Fibroblast of pulmonary artery (primary cell): ENCODE data around the gene ASS1.

ENCODE experiments used
- DNase-seq: peaks from one replicate; pipeline ENCODE4 v3.0.0-alpha.2; 2010; ENCODE audit warnings: low read depth
- H3K4me3 ChIP-seq: replicated peaks from 2 replicates; pipeline ENCODE4 v1.5.1; 2011; ENCODE audit warnings: low read depth, mild to moderate bottlenecking, control low read depth, low read length, moderate library complexity
- TF ChIP-seq, protein P1 (sequence below): IDR thresholded peaks from 2 replicates; pipeline ENCODE4 v1.5.1; 2011; ENCODE audit warnings: mild to moderate bottlenecking, control low read depth, low read length, inconsistent platforms; ENCODE audit errors: missing control alignments

The ASS1 gene

DNA sequence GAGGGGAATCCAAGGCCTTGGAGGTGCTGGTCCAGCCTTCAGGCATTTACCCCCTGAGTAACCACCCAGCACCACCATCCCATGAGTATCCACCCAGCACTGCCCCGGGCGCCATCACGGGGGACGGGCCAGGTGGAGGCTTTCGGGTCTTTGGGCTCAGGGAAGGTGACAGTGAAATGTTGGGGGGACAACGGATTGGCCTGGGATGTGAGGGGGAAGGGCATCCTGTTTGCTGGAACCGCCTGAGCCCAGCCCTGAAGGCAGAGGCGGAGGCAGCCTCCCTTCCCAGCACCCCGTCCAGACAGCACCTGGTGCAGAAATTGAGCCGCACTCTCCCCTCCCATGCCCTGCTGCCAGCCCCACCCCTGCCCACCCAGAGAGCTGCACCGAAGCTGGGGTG lies 17.0 kb downstream of the ASS1 start:
- no peak overlapping the region for H3K4me3 ChIP-seq
- TF ChIP-seq, protein P1, sequence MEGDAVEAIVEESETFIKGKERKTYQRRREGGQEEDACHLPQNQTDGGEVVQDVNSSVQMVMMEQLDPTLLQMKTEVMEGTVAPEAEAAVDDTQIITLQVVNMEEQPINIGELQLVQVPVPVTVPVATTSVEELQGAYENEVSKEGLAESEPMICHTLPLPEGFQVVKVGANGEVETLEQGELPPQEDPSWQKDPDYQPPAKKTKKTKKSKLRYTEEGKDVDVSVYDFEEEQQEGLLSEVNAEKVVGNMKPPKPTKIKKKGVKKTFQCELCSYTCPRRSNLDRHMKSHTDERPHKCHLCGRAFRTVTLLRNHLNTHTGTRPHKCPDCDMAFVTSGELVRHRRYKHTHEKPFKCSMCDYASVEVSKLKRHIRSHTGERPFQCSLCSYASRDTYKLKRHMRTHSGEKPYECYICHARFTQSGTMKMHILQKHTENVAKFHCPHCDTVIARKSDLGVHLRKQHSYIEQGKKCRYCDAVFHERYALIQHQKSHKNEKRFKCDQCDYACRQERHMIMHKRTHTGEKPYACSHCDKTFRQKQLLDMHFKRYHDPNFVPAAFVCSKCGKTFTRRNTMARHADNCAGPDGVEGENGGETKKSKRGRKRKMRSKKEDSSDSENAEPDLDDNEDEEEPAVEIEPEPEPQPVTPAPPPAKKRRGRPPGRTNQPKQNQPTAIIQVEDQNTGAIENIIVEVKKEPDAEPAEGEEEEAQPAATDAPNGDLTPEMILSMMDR: no peak
- no peak for DNase-seq

DNA sequence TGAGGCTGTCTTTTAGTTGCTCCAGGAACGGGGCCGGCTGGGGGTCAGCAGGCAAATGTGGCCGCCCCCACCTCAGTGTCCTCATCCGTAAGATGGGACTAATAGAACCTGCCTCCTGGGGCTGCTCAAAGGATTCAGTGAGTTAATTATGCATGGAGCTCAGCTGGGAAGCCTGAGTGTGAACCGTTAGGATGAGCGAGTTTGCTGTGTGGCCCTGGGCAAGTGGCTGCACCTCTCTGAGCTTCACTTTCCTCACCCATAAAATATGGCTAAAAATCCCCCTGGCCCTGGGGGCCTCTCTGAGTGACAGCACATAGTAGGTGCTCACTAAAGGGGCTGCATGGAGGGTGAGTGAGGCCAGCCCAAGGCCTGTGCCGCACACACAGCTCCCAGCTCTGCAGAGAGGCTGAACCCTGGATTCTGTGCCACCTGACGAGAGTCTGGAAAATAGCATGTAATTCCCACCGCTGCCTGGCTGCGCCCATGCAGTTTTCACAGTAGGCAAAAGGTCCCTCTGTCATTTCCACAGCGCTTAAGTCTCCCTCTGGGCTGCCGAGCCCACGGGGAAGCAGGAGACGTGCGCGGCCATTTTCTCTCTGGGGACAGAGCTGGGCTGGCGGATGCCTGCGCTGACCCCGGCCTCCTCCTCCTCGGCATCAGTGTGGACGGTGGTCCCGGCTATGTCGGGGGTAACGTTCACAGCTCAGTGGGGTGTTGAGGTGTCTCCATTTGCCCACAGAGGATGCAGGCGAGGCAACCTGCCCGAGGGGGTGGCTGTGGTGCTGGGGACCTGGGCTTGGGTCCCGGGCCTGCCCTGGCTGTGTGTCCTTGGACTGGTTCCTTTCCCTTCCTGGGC lies 18.2 kb downstream of the ASS1 start:
- TF ChIP-seq, protein P1: no peak
- DNase-seq: no peak
- H3K4me3 ChIP-seq: no peak overlapping the region

DNA sequence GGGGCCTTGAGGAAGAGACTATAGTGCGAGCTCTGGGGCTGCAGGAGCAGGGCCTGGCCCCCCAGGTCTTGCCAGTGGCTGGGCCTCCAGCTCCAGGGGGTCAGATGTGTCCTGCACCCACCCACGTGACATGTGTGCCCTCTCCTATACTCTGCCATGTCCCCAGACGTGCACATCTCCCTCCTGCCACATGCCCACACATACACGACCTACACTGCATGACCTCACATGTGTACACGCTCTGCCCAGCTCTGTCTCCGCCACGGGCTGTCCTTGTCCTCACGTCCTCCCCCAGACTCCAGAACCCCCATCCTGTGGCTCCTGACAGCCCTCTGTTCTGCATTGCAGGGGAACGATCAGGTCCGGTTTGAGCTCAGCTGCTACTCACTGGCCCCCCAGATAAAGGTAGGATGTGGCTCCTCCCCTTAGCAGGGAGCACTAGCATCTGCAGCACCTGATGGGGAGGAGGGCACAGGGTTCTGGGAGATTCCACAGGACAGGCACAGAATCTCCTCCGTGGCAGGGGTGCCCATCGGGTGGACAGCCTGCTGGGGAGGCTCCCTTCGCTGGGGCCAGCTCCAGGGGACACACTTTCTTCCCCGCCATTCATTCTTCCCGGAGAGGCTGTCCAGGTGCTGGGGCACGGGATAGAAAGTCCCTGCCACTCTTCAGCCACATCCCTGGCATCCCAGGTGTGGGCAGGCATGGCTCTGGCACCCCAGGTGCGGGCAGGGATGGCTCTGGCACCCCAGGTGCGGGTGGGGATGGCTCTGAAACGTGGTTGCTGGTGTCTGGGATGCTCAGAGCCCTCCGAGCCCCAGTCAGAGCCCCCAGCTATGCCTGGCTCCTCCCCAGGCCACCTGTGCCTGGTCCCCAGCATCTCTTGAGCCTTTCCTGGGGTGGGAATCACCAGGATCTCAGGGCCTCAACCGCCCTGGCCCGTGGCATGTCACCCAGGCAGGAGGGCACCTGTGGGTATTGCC lies 19.3 kb downstream of the ASS1 start:
- no peak for DNase-seq
- TF ChIP-seq, protein P1: no peak
- H3K4me3 ChIP-seq: no peak overlapping the region

DNA sequence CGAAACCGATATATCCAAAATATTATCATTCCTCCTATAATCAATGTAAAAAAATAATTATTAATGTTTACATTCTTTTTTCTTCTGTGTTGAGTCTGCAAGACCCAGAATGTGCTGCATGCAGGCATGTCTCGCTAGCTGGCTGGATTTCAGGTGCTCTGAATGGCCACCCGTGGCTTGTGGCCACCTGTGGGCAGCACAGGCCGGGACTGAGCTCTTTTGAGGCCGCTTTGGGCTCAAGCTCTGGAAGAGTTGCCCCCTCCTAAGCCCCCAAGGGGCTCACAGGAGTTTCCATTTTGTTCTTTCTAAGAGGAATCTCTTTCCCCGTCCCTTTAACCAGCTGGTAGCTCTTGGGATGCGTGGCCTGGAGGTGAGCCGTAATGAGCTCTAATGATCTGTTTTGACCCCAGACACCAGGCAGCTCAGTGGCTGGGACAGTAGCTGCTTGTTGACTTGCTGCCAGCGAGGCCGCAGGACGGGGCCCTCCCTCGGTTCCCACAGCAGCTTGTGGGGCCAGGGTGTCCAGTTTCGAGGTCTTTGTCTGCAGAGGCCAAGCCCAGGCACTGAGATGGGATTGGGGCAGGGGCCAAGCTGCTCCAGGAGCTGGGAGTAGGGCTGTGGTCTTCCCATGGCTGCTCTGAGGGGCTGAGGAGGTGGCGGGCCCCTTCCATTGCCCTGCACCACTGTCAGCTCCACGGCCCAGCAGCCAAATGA lies 20.8 kb downstream of the ASS1 start:
- DNase-seq: no peak
- no peak overlapping the region for H3K4me3 ChIP-seq
- TF ChIP-seq, protein P1: no peak

DNA sequence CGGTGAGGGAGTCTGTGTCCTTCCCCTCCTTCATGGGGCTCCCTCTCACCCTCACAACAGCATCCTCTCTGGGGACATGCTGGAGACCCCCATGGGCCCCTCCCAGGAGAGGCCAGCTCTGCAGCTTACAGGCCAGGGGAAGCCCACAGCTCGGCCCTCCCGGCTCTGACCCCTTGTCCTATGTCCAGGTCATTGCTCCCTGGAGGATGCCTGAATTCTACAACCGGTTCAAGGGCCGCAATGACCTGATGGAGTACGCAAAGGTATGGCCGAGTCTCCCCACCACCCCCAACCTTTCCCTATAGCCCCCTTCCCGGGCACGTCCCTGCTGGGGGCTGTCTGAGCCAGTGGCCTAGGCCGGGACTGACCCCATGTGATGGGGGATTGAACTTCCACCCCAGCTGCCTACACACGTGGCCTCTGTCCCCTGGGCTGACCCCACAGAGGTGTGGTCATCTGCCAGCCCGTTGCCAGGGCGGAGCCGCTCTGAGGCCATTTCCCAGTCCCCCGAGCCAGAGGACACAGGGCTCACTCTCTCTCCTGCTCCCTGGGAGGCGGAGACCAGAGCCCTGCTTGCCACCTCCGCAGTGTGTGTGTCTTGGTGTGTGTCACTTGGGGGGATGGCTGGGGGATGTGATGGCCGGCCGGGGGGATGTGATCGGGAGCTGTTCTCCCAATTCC lies 21.9 kb downstream of the ASS1 start:
- H3K4me3 ChIP-seq: no peak overlapping the region
- TF ChIP-seq, protein P1: no peak
- DNase-seq: no peak

DNA sequence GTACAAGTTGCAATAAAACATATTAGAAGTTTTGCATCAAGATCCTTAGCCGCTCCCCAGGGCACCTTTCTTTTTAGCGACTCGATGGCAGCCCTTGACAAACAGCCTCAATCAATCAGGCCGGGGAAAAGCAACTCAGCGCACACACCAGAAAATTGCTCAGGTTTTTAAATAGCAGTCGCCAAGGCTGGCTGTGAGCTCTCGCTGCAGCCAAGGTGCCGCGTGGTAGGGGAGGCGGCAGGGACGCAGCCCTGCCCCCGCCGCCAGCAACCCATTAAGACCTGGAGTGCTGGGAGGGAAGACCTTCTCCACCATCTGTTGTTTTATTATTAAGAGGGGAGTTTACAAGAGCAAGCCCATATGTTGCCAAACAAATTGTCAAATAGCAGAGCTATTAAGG lies 22.6 kb downstream of the ASS1 start:
- no peak for DNase-seq
- TF ChIP-seq, protein P1: no peak
- H3K4me3 ChIP-seq: no peak overlapping the region
